ENCODE data around the gene SLC9C1.

The SLC9C1 gene

GRCh38 chr3:112171144-112171543, 122.9 kb downstream of the SLC9C1 start:
- H3K4me3 ChIP-seq (replicated peaks; ENCODE audit: low read depth, low read length): no peak overlapping the region
- TF ChIP-seq CTCF (IDR thresholded peaks at IDR 0.05; ENCODE audit: low read depth, low read length, missing control alignments): no peak
- no peak for DNase-seq (ENCODE audit: extremely low read depth, low read depth)

GRCh38 chr3:112170046-112170445, 124.0 kb downstream of the SLC9C1 start:
- no peak for TF ChIP-seq CTCF (IDR thresholded peaks at IDR 0.05; ENCODE audit: low read depth, low read length, missing control alignments)
- H3K4me3 ChIP-seq (replicated peaks; ENCODE audit: low read depth, low read length): no peak overlapping the region
- no peak for DNase-seq (ENCODE audit: extremely low read depth, low read depth)

DNA sequence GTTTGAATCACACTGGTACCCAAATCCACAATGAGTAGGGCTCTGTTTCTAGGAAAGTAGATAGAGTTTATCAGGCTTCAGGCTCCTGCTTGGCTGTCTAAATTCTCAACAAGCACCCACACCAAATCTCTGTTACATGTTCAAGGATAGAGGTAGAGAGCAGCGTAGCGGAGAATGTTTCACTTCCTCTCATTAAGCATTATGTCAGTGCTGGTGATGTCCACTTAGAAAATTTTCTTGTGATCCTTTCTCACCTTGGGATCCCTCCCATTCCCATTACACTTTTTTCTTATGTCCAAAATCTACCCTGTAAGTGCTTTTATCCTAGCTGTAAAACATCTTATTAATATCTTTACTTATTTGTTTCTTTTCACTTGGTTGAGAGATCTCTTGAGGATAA, 126.3 kb downstream of the SLC9C1 start:
- DNase-seq (ENCODE audit: extremely low read depth, low read depth): no peak
- no peak for TF ChIP-seq CTCF (IDR thresholded peaks at IDR 0.05; ENCODE audit: low read depth, low read length, missing control alignments)
- no peak overlapping the region for H3K4me3 ChIP-seq (replicated peaks; ENCODE audit: low read depth, low read length)

GRCh38 chr3:112149136-112149535, 144.9 kb downstream of the SLC9C1 start:
- no peak for DNase-seq (ENCODE audit: extremely low read depth, low read depth)
- no peak overlapping the region for H3K4me3 ChIP-seq (replicated peaks; ENCODE audit: low read depth, low read length)
- TF ChIP-seq CTCF (IDR thresholded peaks at IDR 0.05; ENCODE audit: low read depth, low read length, missing control alignments): no peak

DNA sequence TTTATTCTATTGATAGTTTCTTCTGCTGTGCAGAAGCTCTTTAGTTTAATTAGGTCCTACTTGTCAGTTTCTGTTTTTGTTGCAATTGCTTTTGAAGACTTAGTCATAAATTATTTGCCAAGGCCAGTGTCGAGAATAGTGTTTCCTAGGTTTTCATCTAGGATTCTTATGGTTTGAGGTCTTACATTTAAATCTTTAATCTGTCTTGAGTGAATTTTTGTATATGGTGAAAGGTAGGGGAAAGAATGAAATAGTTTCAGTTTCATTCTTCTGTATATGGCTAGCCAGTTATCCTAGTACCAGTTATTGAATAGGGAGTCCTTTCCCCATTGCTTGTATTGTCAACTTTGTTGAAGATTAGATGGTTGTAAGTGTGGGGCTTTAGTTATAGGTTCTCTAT, 150.3 kb downstream of the SLC9C1 start:
- TF ChIP-seq CTCF (IDR thresholded peaks at IDR 0.05; ENCODE audit: low read depth, low read length, missing control alignments): no peak
- no peak overlapping the region for H3K4me3 ChIP-seq (replicated peaks; ENCODE audit: low read depth, low read length)
- no peak for DNase-seq (ENCODE audit: extremely low read depth, low read depth)

- TF ChIP-seq CTCF (IDR thresholded peaks at IDR 0.05; ENCODE audit: low read depth, low read length, missing control alignments): no peak
- DNase-seq (ENCODE audit: extremely low read depth, low read depth): no peak
- no peak overlapping the region for H3K4me3 ChIP-seq (replicated peaks; ENCODE audit: low read depth, low read length)
These were observed 150.8 kb downstream of the SLC9C1 start for GRCh38 chr3:112143251-112143650.

DNA sequence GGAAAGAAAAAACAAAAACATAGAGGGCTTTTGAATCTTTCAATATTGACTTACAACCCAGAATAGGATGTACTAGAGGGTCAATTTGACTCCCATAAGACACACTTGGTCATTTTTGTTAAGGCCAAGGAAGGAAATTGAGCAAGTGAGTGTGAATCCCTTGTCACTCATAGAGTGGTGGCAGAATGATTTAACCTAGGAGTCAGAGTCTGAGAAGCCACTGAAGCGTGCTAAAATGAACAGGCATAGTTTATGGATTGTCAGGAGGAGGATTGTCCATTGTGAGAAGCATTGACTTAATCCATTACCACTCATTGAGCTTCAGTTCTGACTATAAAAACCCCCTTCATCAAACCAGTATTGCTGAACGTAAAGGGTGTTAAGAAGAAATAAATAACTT, 152.7 kb downstream of the SLC9C1 start:
- no peak overlapping the region for H3K4me3 ChIP-seq (replicated peaks; ENCODE audit: low read depth, low read length)
- TF ChIP-seq CTCF (IDR thresholded peaks at IDR 0.05; ENCODE audit: low read depth, low read length, missing control alignments): no peak
- no peak for DNase-seq (ENCODE audit: extremely low read depth, low read depth)

All from HFF-Myc (cell line).